Stromal cell of bone marrow (primary cell): ENCODE results near the gene ADAM20.
"Not testable (repeated sequence)": the region's sequence is repeated elsewhere in the genome, so short reads cannot be mapped to it uniquely, and the experiment has no call there.

Experiments
- DNase-seq: peaks from one replicate; pipeline ENCODE4 v3.0.0-alpha.2; 2012; ENCODE audit warnings: low read depth

The ADAM20 gene

DNA sequence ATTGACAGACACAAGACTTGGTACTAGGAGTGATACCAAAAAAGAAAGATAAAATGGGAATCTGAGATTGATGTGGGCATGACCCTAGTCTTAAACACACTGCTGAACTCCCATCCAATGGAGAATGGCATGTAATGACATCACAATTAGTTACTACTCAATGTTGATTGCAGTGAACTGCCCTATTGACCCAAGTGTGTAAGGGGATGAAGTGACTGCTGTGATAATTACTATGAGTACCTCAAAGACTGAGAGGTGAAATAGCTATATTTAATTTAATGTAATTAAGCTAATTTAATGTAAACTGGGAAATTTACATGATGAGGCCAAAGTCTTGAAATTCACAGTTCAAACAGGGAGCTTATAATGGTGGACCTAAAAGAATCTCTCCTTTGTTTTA, at the start of gene ADAM20:
ADAM20 (minus strand) TSS at position 101 of the 400 bp plus-strand sequence. CDS start 10,247 bp downstream, outside the sequence.
- no peak for DNase-seq

DNA sequence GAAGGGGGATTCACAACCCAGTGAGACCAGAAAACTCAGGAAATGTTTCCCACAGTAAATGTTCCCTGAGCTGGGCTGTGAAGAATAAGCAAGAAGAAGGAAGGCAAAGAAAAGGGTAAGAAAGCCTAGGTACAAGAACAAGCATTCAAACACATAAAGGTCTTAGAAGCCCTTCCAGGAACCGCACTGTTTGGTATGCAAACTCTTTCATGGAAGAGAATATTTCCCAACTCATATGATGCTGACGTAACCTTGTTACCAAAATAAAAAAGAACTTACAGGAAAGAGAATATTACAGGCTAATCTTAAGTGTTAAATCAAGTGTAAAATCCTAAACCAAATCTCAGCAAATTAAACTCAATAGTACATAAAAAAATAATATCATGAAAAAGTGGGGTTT, 42.1 kb upstream of the ADAM20 start:
- DNase-seq: no peak

DNA sequence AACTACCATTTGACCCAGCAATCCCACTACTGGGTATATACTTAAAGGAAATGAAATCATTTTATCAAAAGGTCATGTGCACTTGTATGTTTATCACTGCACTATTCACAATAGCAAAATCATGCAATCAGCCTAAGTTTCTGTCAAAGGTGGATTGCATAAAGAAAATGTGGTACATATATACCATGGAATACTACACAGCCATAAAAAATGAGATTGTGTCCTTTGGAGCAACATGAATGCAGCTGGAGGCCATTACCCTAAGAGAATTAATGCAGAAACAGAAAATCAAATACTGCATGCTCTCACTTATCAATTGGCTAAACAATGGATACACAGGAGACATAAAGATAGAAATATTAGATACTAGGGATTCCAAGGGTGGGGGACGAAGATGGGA, 38.2 kb upstream of the ADAM20 start:
- DNase-seq: no peak

DNA sequence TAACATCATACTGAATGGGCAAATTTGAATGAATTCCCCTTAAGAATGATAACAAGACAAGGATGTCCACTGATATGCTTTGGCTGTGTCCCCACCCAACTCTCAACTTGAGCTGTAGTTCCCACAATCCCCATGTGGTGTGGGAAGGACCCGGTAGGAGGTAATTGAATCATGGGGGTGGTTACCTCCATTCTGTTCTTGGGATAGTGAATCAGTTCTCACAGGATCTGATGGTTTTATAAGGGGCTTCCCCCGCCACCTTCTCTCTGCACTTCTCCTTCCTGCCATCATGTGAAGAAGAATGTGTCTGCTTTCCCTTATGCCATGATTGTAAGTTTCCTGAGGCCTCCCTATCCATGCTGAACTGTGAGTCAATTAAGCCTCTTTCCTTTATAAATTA, 36.3 kb upstream of the ADAM20 start:
- DNase-seq: no peak

DNA sequence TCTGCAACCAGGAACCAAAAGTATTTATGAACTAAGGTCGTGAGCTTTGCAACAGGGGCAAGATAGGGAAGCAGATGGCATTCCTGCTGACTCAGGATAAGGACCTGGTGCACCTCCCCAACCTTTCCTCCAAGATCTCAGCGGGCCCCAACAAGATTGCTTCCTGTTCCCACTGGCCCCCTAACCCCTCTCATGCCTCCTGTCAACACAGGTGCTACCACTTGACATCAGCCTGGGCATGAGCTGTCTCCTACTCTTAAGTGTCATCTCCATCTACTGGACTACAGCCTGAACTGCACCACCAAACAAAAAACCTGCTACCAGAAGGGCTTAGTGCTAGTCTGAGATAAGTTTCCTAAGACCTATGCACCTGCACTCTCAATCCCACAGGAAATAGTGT, 33.0 kb upstream of the ADAM20 start:
- DNase-seq: peak; percentile 2

DNA sequence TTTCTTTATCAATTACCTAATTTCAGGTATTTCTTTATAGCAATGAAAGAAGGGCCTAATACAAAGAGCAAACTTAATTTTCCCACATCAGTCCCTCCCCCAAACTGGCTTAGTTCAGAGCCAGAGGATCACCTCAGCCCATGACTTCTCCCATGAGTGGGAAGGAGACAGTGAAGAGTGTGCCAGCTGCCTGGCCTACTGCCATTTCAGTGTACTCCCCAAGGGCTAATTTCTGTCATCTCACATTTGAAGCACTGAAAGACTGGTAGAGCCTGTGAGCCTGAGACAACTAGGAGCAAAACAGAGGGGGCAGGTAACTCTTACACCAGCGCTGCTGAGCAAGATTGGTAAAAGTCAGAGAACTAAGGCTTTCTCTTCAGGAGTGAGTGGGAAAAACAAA, 29.1 kb upstream of the ADAM20 start:
- DNase-seq: no peak

DNA sequence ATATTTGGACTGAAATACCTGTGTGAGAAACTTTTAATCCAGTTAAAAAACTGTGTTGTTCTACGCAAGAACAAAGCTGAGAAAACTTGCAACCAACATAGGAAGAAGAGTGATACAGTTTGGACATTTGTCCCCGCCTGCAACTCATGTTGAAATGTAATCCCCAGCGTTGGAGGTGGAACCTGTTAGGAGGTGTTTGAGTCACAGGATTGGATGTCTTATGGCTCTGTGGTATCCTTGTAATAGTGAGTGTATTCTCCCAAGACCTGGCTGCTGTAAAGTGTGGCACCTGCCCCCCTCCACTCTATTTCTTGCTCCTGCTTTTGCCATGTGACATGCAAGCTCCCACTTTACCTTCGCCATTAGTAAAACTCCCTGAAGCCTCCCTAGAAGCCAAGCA, 28.6 kb upstream of the ADAM20 start:
- no peak for DNase-seq

DNA sequence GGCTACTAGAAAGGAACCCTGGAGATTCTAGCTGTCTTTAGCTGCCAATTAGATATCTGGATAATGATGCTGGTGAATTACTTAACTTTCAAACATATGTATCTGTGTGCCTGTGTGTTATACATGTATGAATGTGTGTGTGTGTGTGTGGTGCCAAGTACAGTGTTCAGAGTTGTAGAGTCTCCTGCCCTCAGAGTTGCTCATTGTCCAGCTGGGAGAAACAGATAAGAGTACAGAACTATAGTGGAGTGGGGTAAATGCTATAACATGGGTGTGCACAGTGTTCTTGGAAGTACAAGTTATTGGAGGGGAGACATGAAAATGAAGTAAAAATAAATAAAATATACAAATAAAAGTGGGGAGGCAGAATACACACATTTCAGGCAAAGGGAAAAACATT, 23.6 kb upstream of the ADAM20 start:
- DNase-seq: no peak

DNA sequence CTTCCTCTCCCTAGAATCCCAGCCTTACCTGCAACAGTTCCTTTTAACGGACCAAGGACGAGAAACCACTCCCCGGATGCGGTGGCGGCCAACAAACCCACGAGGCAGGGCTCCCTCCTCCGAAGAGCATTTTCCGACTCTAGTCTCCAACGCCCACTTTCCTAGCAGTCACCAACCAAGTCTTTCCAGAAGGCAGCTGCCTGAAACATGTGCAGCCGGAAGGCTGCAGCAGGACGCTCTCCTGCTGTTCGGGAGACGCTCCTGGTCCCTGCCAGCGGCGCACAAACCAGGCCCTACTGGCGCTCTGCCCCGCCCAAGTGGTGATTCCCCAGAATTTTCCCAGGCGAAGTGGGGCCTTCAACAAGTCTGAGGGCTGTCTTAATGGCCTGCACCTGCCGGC, 21.1 kb upstream of the ADAM20 start:
- peak; percentile 9 for DNase-seq

DNA sequence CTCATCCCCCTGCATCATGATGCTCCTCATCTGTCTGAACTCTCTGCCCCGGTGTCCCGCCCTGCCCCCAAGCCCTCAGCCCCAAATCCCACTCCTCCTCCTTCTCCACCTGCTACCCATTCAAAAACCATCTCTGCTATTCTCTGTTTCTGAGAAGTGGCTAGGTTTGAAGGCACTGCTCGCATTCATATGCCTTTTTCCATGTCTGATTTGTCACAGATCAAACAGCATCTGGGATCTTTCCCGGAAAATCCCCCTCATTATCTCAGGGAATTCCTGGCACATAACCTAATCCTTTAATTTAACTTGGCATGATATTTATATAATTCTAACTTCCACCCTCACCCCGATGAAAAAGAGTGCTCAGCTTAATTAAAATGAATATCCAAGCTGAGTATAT, 3.3 kb upstream of the ADAM20 start:
- DNase-seq: no peak

DNA sequence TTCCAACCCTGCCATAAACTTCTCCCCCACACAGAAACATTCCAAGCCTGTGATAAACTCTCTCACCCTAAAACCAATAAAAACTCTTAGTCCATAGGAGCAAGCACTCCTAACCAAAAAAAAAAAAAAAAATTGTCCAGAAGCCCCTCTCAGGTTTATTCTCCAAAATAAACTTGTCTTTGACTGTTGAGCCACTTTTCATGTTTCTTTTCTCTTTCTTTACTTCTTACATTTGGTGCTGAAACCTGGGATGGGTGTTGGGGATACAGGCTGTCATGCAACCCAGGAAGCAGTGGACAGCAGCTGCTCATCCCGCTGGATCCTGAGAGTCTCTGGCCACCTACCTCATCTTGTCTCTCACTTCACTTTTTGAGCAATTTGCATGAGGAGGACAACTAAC, 2.0 kb upstream of the ADAM20 start:
- DNase-seq: no peak

DNA sequence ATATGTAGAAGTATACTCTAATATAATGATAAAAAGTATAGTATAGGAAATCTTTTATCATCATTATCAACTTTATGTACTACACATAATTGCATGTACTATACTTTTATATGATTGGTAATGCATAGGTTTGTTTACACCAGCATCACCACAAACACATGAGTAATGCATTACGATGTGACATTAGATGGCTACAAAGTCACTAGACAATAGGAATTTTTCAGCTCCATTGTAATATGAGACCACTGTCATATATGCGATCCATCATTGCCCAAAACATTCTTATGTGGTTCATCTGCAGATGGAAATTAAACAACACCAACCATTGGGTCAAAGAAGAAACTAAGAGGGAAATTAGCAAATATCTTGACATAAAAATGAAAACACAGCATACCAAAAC, 4.4 kb downstream of the ADAM20 start:
- no peak for DNase-seq

DNA sequence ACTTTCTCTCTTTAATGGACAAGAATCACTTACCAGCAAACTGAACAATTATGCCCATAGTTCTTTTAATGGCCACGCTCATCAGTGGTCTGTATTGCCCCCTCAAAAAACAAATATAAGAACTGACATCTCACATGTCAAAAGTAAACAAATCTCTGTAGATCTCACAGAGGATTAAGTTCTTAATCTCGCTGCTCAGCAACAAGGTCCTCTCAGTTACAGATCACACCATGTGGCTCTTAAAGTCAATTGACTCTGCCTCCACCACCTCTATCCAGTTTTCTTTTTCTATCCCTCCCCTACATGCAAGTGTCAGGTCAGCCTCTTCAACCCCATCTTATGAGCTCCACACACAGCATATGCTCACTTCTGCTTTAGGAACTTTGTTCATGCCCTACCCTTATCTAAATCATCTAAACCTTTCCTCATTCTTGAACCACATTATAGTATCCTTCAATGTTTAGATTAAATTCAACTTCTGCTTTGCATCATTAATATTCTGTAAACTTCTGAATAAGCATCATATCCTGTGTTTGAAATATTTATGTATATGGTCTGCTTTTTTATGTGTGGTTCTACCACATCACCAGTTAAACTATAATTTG, 7.2 kb downstream of the ADAM20 start:
- DNase-seq: no peak

DNA sequence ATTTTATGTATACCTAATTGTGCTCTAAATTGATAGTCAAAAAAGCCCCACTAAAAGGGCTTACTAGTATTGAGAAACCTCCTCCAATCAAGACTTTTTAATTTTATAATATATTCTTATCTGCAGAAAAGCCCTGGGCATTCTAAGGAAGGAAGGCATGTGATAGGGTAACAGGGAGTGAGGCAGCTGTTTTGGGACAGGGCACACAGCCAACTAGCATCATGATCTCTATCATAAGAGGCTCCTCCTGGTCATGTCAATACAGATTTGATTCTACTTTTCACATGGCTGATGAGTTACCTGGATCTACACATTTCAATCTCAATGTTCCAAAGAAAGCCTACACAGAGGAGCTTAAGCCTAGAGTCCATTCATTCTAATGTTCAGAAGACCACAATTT, 9.1 kb downstream of the ADAM20 start:
- DNase-seq: no peak

DNA sequence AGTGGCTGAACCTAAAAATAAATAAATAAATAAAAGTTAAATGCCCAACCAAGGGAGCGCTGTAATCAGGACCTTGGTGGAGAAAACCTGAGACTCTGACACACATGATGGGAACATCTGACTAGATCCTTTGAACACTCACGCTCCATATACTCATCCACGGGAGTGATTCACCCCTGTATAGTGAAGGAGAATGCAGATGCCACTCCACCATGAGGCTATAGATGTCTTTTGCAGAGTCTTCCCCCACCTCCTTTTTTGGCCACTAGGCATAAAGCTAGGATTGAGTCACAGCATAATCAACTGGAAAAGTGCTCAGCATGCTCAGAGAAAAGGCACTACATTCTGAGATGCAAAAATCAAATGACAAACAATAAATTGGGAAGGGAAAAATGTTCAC, 19.0 kb downstream of the ADAM20 start:
- DNase-seq: no peak

DNA sequence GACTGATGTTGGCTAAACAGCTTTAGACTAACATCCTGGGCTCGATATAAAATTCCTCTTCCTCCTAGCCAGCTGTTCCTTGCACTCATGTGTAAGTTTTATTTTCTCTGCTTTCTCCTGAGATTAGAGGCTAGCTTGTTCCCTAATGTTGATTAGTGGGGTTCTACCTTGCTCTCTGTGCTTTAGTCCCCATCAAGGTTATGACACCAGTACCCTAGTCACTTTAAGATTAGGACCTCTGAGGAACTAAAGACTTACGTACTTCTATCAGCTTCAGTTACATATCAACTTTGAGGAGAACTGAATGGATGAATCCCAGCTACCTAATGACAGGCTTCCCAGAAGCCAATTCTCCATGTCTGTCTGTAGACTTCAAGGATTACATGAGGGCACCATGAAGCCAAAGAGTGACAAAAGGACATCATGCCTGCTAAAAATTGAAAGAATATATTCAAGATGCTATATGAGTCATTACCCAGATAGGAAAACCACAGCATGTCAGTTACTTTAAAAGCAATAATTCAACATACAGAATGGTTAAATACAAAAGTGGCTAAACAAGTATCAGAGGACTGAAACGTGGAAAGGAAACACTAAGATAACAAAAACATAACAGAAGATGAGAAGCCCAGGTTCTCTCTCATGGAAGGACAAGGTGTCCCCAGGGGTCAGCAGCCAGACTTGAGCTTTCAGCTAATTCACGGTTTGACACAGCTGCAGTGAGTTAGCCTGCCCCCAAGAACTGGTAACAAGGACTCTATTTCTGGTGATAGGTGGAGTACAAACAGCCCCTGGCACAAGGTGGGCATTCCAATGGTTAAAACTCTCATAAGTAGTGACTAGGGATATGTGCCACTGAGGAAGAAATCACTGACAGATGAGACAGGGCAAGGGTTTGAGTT, 20.4 kb downstream of the ADAM20 start:
- no peak for DNase-seq

DNA sequence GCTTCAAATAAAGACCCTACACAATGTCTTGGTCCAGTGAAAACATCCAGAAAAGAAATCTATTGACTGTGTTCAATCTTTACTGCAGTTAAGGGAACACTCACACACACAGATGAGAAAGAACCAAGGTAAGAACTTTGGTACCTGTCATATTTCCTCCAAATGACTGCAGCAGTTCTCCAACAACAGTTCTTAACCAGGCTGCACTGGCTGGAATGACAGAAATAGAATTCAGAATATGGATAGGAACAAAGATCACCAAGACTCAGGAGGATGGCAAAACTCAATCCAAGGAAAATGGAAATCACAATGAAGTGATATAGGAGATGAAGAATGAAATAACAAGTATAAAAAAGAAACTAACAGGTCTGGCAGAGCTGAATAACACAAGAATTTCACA, 36.6 kb downstream of the ADAM20 start:
- DNase-seq: no peak

DNA sequence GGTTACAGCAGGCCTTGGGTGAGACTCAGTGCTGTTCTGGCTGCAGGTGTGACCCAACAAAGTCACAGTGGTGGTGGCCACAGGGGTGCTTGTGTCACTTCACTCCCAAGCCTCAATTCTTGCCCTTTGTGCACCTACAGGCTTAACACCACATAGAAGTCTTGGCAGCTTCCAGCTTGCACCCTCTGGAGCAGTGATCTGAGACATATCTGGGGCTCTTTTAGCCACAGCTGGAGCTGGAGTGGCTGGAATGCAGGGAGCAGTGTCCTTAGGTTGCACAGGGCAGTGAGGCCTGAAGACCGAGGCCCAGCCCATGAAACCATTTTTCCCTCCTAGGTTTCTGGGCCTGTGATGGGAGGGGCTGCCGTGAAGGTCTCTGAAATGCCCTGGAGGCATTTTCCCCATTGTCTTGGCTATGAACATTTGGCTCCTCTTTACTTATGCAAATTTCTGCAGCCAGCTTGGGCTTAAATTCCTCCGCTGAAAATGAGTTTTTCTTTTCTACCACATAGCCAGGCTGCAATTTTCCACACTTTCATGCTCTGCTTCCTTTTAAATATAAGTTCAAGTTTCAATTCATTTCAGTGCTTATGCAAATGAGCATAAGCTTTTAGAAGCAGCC, 45.1 kb downstream of the ADAM20 start:
- DNase-seq: no peak

DNA sequence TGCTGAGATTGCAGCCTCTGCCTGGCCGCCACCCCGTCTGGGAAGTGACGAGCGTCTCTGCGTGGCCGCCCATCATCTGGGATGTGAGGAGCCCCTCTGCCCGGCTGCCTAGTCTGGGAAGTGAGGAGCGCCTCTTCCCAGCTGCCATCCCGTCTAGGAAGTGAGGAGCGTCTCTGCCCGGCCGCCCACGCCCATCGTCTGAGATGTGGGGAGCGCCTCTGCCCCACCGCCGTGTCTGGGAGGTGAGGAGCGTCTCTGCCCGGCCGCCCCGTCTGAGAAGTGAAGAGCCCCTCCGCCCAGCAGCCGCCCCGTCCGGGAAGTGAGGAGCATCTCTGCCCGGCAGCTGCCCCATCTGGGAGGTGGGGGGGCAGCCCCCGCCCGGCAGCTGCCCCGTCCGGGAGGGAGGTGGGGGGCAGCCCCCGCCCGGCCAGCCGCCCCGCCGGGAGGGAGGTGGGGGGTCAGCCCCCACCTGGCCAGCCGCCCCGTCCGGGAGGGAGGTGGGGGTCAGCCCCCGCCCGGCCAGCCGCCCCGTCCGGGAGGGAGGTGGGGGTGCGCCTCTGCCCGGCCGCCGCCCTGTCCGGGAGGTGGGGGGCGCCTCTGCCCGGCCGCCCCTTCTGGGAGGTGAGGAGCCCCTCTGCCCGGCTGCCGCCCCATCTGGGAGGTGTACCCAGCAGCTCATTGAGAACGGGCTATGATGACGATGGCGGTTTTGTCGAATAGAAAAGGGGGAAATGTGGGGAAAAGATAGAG, 57.3 kb downstream of the ADAM20 start:
- DNase-seq: not testable (repeated sequence)

DNA sequence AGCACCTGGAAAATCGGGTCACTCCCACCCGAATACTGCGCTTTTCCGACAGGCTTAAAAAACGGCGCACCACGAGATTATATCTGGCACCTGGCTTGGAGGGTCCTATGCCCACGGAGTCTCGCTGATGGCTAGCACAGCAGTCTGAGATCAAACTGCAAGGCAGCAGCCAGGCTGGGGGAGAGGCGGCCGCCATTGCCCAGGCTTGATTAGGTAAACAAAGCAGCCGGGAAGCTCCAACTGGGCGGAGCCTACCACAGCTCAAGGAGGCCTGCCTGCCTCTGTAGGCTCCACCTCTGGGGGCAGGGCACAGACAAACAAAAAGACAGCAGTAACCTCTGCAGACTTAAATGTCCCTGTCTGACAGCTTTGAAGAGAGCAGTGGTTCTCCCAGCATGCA, 59.3 kb downstream of the ADAM20 start:
- not testable (repeated sequence) for DNase-seq

DNA sequence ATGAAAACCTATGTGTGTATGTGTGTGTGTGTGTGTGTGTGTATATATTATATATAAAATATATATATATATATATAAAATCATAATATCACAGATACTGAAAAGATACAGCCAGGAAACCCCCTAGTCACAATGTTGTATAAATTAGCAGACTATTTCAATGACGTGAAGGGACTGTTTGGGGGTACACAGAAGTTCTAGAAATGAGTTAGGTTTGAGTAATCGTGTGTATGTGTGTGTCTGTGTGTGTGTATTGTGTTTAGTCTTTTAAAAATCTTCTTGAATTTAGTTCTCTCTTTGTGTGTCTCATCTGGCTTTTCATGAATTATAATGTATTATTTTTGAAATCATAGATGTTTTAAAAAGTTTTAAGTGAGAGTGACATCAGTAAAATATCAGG, 61.0 kb downstream of the ADAM20 start:
- no peak for DNase-seq
